SW480 (cell line): ENCODE results near the gene FXN.

Source experiments
- DNase-seq: peaks from one replicate; pipeline ENCODE4 v3.0.0-alpha.2; 2016; ENCODE audit warnings: low spot score

The FXN gene

GRCh38 chr9:69141851-69142250 is 106.3 kb downstream of the FXN start:
- DNase-seq: no peak

- no peak for DNase-seq
Observed at GRCh38 chr9:69143291-69143690, 107.7 kb downstream of the FXN start.

DNA sequence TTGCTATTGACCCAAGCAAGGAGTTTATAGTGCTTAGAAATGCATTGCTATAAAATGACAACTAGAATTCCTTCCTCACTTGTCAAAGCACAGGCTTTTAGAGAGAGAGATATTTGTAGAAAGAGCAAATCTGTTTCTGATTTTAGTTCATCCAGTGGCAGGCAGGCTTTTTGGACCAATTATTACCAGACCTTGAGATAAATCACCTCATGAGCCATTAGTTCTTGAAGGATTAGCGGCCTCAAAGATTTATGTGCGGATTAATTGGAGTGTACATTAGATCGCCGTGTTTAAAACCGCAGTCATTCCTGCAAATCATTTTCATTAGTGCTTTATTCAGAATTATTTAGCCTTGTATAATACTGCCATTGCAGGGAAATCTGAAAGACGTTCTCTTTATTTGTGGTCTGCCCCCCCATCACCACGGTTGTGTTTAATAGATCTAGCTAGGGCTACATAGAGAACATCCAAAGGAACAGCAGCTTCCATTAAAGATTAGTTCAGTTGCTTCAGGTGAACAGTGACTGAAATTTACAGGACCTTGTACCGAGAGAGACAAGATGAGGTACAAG is 109.7 kb downstream of the FXN start:
- no peak for DNase-seq

GRCh38 chr9:69147041-69147834 is 111.7 kb downstream of the FXN start:
- DNase-seq: no peak

- DNase-seq: no peak
Observed at GRCh38 chr9:69149321-69149807, 113.8 kb downstream of the FXN start.
